Activated CD4-positive, alpha-beta T cell treated with anti-CD3 and anti-CD28 coated beads, Interleukin-2, amount 50 U/mL, for 24 hours (primary cell): Measurements from ENCODE around the gene DUSP1.
"Not testable (repeated sequence)": the region's sequence is repeated elsewhere in the genome, so short reads cannot be mapped to it uniquely, and the experiment has no call there.

Experiments used
- DNase-seq, 2 donors: peaks; one replicate each; pipeline ENCODE4 v3.0.0-alpha.2; 2020; ENCODE audit warnings: low read depth in 1 of 2, low spot score in 1 of 2

Gene DUSP1

GRCh38 chr5:172798422-172799215, 27.6 kb upstream of the DUSP1 start:
- DNase-seq: no peak

- no peak for DNase-seq
Observed at GRCh38 chr5:172797771-172798191, 26.8 kb upstream of the DUSP1 start.

- no peak for DNase-seq
Observed at GRCh38 chr5:172796306-172796705, 25.3 kb upstream of the DUSP1 start.

GRCh38 chr5:172795318-172795977, 24.5 kb upstream of the DUSP1 start:
- DNase-seq: no peak

GRCh38 chr5:172793577-172794488, 22.8 kb upstream of the DUSP1 start:
- DNase-seq: no peak

GRCh38 chr5:172792701-172793570, 21.9 kb upstream of the DUSP1 start:
- DNase-seq: no peak

GRCh38 chr5:172791726-172792445, 20.9 kb upstream of the DUSP1 start:
- no peak for DNase-seq

- DNase-seq: no peak
Observed at GRCh38 chr5:172791286-172791685, 20.3 kb upstream of the DUSP1 start.

- DNase-seq: no peak
Observed at GRCh38 chr5:172790496-172790889, 19.5 kb upstream of the DUSP1 start.

- DNase-seq: no peak
Observed at GRCh38 chr5:172789687-172790495, 18.9 kb upstream of the DUSP1 start.

GRCh38 chr5:172788771-172789686, 18.0 kb upstream of the DUSP1 start:
- DNase-seq: no peak

- DNase-seq: not testable (repeated sequence)
Observed at GRCh38 chr5:172787538-172787937, 16.5 kb upstream of the DUSP1 start.

GRCh38 chr5:172786736-172787462, 15.9 kb upstream of the DUSP1 start:
- no peak for DNase-seq

GRCh38 chr5:172785429-172786088, 14.6 kb upstream of the DUSP1 start:
- DNase-seq: no peak

- DNase-seq: not testable (repeated sequence)
Observed at GRCh38 chr5:172784162-172784561, 13.2 kb upstream of the DUSP1 start.

GRCh38 chr5:172783319-172783718, 12.3 kb upstream of the DUSP1 start:
- DNase-seq: not testable (repeated sequence)
